GM12878 (cell line): Measurements from ENCODE around the gene SLC25A20. TPM values are rescaled to one million over a fixed set of nuclear protein-coding genes. Genes with fewer than 3 reads are reported as not detected.

Experiments used
- ATAC-seq: fragments of 200-7000 bp; cut with Tn5 transposase; 3 replicates; pipeline ENCODE4 v1.9.1; 2020; ENCODE audit warnings: mild to moderate bottlenecking, moderate library complexity
- BruUV-seq: library from RNA; stranded (reverse); fragments of 400-500 nt; replicated peaks from 2 replicates; lab custom pipeline; 2021; lab: Mats Ljungman, UMichigan
- CTCF ChIA-PET: fragments of 300-600 bp; sonication (Branson Sonifier 250); formaldehyde crosslinking; extraction: SDS; loops from one replicate; lab custom pipeline; 2021; ENCODE audit warnings: inconsistent platforms; lab: Yijun Ruan, JAX
- POLR2A ChIA-PET: fragments of 350-600 bp; formaldehyde crosslinking; extraction: SDS; loops from one replicate; lab custom pipeline; 2021; ENCODE audit warnings: inconsistent platforms; lab: Charles Lee
- RAD21 ChIA-PET: fragments of 300-600 bp; sonication (Branson Sonifier 250); formaldehyde crosslinking; loops from one replicate; lab custom pipeline; 2023; ENCODE audit warnings: antibody characterized with exemption; ENCODE audit not compliant: unreplicated experiment; lab: Charles Lee
- SMC1A ChIA-PET: fragments of 300-600 bp; sonication (Branson Sonifier 250); formaldehyde crosslinking; loops from one replicate; lab custom pipeline; 2023; ENCODE audit not compliant: unreplicated experiment, uncharacterized antibody; lab: Charles Lee
- DNase-seq: peaks from one replicate; pipeline ENCODE4 v3.0.0-alpha.2; 2011; ENCODE audit warnings: low read depth, low spot score
- FAIRE-seq: peaks from 3 replicates; lab custom pipeline; 2011; peaks lifted over from hg19 to GRCh38; lab: Jason Lieb, UNC
- H2AFZ ChIP-seq: 2 replicates; pipeline ENCODE4 v1.6.0; 2011; ENCODE audit warnings: low read depth, low read length, control low read depth; ENCODE audit not compliant: control insufficient read depth
- H3K27ac ChIP-seq: 2 replicates; pipeline ENCODE4 v1.5.1; 2011; ENCODE audit warnings: control low read depth; ENCODE audit not compliant: control insufficient read depth, insufficient read depth
- H3K27me3 ChIP-seq, 2 experiments: replicated peaks in 1 of 2; 2 replicates each; pipeline versions ENCODE4 v1.6.0 to v1.6.1; 2011; ENCODE audit warnings: low read length in 1 of 2; ENCODE audit not compliant: control insufficient read depth in 2 of 2, insufficient read depth in 2 of 2
- H3K36me3 ChIP-seq, 2 experiments: 2 replicates each; pipeline ENCODE4 v1.5.1; 2011; ENCODE audit warnings: low read length in 1 of 2; ENCODE audit not compliant: control insufficient read depth in 2 of 2, insufficient read depth in 2 of 2
- H3K4me1 ChIP-seq: 2 replicates; pipeline ENCODE4 v1.6.1; 2011; ENCODE audit warnings: mild to moderate bottlenecking, low read length, moderate library complexity, mixed read lengths; ENCODE audit not compliant: control insufficient read depth, insufficient read depth
- H3K4me2 ChIP-seq: 2 replicates; pipeline ENCODE4 v1.6.0; 2011; ENCODE audit warnings: control low read depth; ENCODE audit not compliant: control insufficient read depth, insufficient read depth
- H3K4me3 ChIP-seq: fragments of 200-600 bp; sonication (generic); 2 replicates; pipeline ENCODE4 v1.5.1; 2016
- H3K79me2 ChIP-seq: 2 replicates; pipeline ENCODE4 v1.6.0; 2011; ENCODE audit warnings: low read length; ENCODE audit not compliant: control insufficient read depth, insufficient read depth
- H3K9ac ChIP-seq: 2 replicates; pipeline ENCODE4 v1.8.0; 2011; ENCODE audit warnings: low read length, control low read depth, mixed read lengths; ENCODE audit not compliant: control insufficient read depth, insufficient read depth
- H3K9me3 ChIP-seq: replicated peaks from 3 replicates; pipeline ENCODE4 v1.5.1; 2011; ENCODE audit warnings: mild to moderate bottlenecking, low read length; ENCODE audit not compliant: control insufficient read depth, insufficient read depth
- H4K20me1 ChIP-seq: 2 replicates; pipeline ENCODE4 v1.6.0; 2011; ENCODE audit not compliant: control insufficient read depth, insufficient read depth
- BRCA1 ChIP-seq: IDR thresholded peaks from 2 replicates; pipeline ENCODE4 v1.6.1; 2011; ENCODE audit warnings: low read depth, low read length, improper control_type of control experiment
- CHD1 ChIP-seq: IDR thresholded peaks from 2 replicates; pipeline ENCODE4 v1.6.1; 2012; ENCODE audit warnings: low read depth, low read length, improper control_type of control experiment
- CREB1 ChIP-seq: IDR thresholded peaks from 2 replicates; pipeline ENCODE4 v1.6.1; 2012; ENCODE audit warnings: low read depth, mild to moderate bottlenecking, inconsistent platforms
- DPF2 ChIP-seq: fragments of 450-650 bp; IDR thresholded peaks from 2 replicates; pipeline ENCODE4 v1.6.1; 2017; ENCODE audit warnings: mild to moderate bottlenecking
- EZH2 ChIP-seq: IDR thresholded peaks from 2 replicates; pipeline ENCODE4 v1.6.1; 2012; ENCODE audit warnings: low read depth, mild to moderate bottlenecking, control low read depth, inconsistent platforms, low read length, borderline replicate concordance; ENCODE audit not compliant: control insufficient read depth
- KLF5 ChIP-seq: fragments of 450-650 bp; IDR thresholded peaks from 2 replicates; pipeline ENCODE4 v1.6.1; 2014; ENCODE audit warnings: mild to moderate bottlenecking; ENCODE audit not compliant: partially characterized antibody
- NBN ChIP-seq: fragments of 450-650 bp; IDR thresholded peaks from 2 replicates; pipeline ENCODE4 v1.6.1; 2016
- NFXL1 ChIP-seq: fragments of 450-650 bp; IDR thresholded peaks from 2 replicates; pipeline ENCODE4 v1.6.1; 2017; ENCODE audit warnings: antibody characterized with exemption, mild to moderate bottlenecking, borderline replicate concordance
- NRF1 ChIP-seq: conservative IDR thresholded peaks from 2 replicates; pipeline ENCODE4 v1.6.1; 2011; ENCODE audit warnings: mild to moderate bottlenecking, low read depth, low read length, improper control_type of control experiment
- POU2F2 ChIP-seq: IDR thresholded peaks from 3 replicates; pipeline ENCODE4 v1.6.1; 2011; ENCODE audit warnings: low read depth, mild to moderate bottlenecking, low read length, borderline replicate concordance
- RBBP5 ChIP-seq: fragments of 200-600 bp; sonication (generic); conservative IDR thresholded peaks from 2 replicates; pipeline ENCODE4 v1.6.1; 2016
- RUNX3 ChIP-seq: IDR thresholded peaks from 2 replicates; pipeline ENCODE4 v1.6.1; 2012; ENCODE audit warnings: low read length, inconsistent platforms
- SUPT20H ChIP-seq: IDR thresholded peaks from 2 replicates; pipeline ENCODE4 v1.6.1; 2011; ENCODE audit warnings: low read depth, mild to moderate bottlenecking, low read length, moderate library complexity, borderline replicate concordance; ENCODE audit not compliant: control insufficient read depth
- SUZ12 ChIP-seq: fragments of 200-600 bp; sonication (generic); IDR thresholded peaks from one replicate; pipeline ENCODE4 v1.6.1; 2018; ENCODE audit warnings: antibody characterized with exemption, mild to moderate bottlenecking; ENCODE audit not compliant: unreplicated experiment
- TARDBP ChIP-seq: IDR thresholded peaks from 2 replicates; pipeline ENCODE4 v1.6.1; 2016; ENCODE audit warnings: borderline replicate concordance
- TCF7 ChIP-seq: IDR thresholded peaks from 2 replicates; pipeline ENCODE4 v1.6.1; 2014; ENCODE audit warnings: antibody characterized with exemption, borderline replicate concordance
- USF1 ChIP-seq: IDR thresholded peaks from 2 replicates; pipeline ENCODE4 v1.6.1; 2011; ENCODE audit warnings: borderline replicate concordance, low read depth, mild to moderate bottlenecking, moderate library complexity, mixed read lengths, low read length; ENCODE audit not compliant: insufficient read depth; ENCODE audit errors: extremely low read length
- ZBED1 ChIP-seq: IDR thresholded peaks from 2 replicates; pipeline ENCODE4 v1.6.1; 2016; ENCODE audit warnings: borderline replicate concordance
- ZNF207 ChIP-seq: fragments of 450-650 bp; IDR thresholded peaks from 2 replicates; pipeline ENCODE4 v1.6.1; 2014; ENCODE audit warnings: antibody characterized with exemption, mild to moderate bottlenecking, borderline replicate concordance
- ZNF274 ChIP-seq: IDR thresholded peaks from one replicate; pipeline ENCODE4 v1.8.0; 2011; ENCODE audit not compliant: insufficient read length, insufficient read depth
- WGBS: methylation state at CpG from one replicate; pipeline ENCODE4 v1.1.6; 2016; ENCODE audit warnings: low lambda C conversion rate; ENCODE audit not compliant: insufficient replicate concordance, insufficient coverage; ENCODE audit errors: missing lambda C conversion rate; 5-methylcytosine and 5-hydroxymethylcytosine counted together
- in situ Hi-C: fragments of 300-500 bp; cut with MboI; formaldehyde crosslinking; loops from 9 replicates; pipeline ENCODE4 v1.14.3; 2018; ENCODE audit warnings: mixed read lengths
- intact Hi-C: fragments of 100-400 bp; cut with micrococcal nuclease; formaldehyde crosslinking; loops from one replicate; pipeline ENCODE4 v1.14.2; 2022; ENCODE audit not compliant: unreplicated experiment
- polyA plus RNA-seq, 11 experiments: library from polyadenylated mRNA; depleted of rRNA in 4 of 11; unstranded in 6 of 11; stranded (reverse) in 5 of 11; fragments of >200 nt; fragmentation: Nextera tagmentation in 4 of 11; fragmentation: Illumina TruSeq in 1 of 11; extraction: Ambion mirVana in 4 of 11; extraction: Trizol in 1 of 11; gene quantifications; 1 replicate in 1 of 11; 2 replicates in 10 of 11; pipeline versions ENCODE4 v1.2.1 to v1.2.3, GENCODE V29; 2011 to 2016; ENCODE audit warnings: inconsistent platforms in 2 of 11, missing spikeins in 2 of 11, low read depth in 1 of 11
- total RNA-seq, 4 experiments: library from RNA; depleted of rRNA in 3 of 4; stranded (reverse); fragments of >200 nt in 3 of 4; fragmentation: Illumina TruSeq in 1 of 4; extraction: Trizol in 1 of 4; gene quantifications; 2 replicates each; pipeline versions ENCODE4 v1.2.1 to v1.2.3, GENCODE V29; 2013 to 2021

Gene SLC25A20
- total and polyA plus RNA-seq, 10 of the 15 experiments (the other 5 are each of a cell fraction or from before 2014, with no cell fraction given): 12.9 to 38.6 (median 22.1) TPM

GRCh38 chr3:48857641-48858040 is 41.0 kb downstream of the SLC25A20 start:
- in situ Hi-C loops: no loop called here
- H3K9me3 ChIP-seq: no peaks in the 10 kb centered on the region
- TF ChIP-seq SUZ12 (no peak), NRF1 (no peak), ZBED1 (no peak), CHD1 (no peak), DPF2 (no peak), CREB1 (no peak), POU2F2 (no peak), USF1 (no peak), SUPT20H (no peak), RUNX3 (no peak), BRCA1 (no peak), NBN (no peak), RBBP5 (no peak), ZNF274 (no peak), ZNF207 (no peak), KLF5 (no peak), EZH2 (no peak), TCF7 (no peak), TARDBP (no peak), NFXL1 (no peak)
- TF ChIP-seq, all 136 proteins: peak for 0
- 88% methylated on average over 2 of the region's 2 CpGs for WGBS
- H3K36me3 ChIP-seq: peaks cover 0 to 2% of the 10 kb centered on the region in 2 experiments; a peak in 2 of 4 replicates
- no peaks in the 10 kb centered on the region for H3K79me2 ChIP-seq
- ChIA-PET POLR2A (interaction anchor here (2.9 kb wide), 1 partner anchor 10 kb away, joined by 11 read pairs; the partner anchor contains the start of gene PRKAR2A), RAD21 (no interaction called here), SMC1A (no interaction called here), CTCF (no interaction called here)
- no peak for ATAC-seq
- no peaks in the 10 kb centered on the region for H3K27me3 ChIP-seq
- intact Hi-C loops: no loop called here
- FAIRE-seq: no peak
- DNase-seq: no peak
- no peaks in the 10 kb centered on the region for H4K20me1 ChIP-seq
- H3K4me1 ChIP-seq: no peaks in the 10 kb centered on the region
- no peak overlapping the region for H3K9ac ChIP-seq
- H3K27ac ChIP-seq: no peak overlapping the region
- H3K4me3 ChIP-seq: no peak overlapping the region
- H3K4me2 ChIP-seq: no peak overlapping the region
- H2AFZ ChIP-seq: no peak overlapping the region
- no TSS peak for BruUV-seq
